Sigmoid colon (tissue), 4 donors: ENCODE measurements around the gene SMIM14.
A peak's percentile ranks its signal among the peaks of the same experiment; 100 is the strongest.

Experiments
- POLR2A ChIP-seq, 2 donors: fragments of 450-650 bp; IDR thresholded peaks; one replicate each; pipeline ENCODE4 v1.6.1; 2016; ENCODE audit warnings: antibody characterized with exemption in 2 of 2, mild to moderate bottlenecking in 2 of 2, moderate library complexity in 2 of 2
- POLR2AphosphoS5 ChIP-seq, 4 donors: sonication (generic); formaldehyde crosslinking; IDR thresholded peaks; one replicate each; pipeline ENCODE4 v1.6.1; 2017; ENCODE audit warnings: antibody characterized with exemption in 4 of 4
- TF ChIP-seq, protein P1 (sequence below), 4 experiments: fragments of 450-650 bp in 3 of 4; fragments of 200-600 bp in 1 of 4; IDR thresholded peaks; one replicate each; pipeline ENCODE4 v1.5.1; 2016 to 2019; ENCODE audit warnings: antibody characterized with exemption in 4 of 4, mild to moderate bottlenecking in 3 of 4, moderate library complexity in 2 of 4

DNA sequence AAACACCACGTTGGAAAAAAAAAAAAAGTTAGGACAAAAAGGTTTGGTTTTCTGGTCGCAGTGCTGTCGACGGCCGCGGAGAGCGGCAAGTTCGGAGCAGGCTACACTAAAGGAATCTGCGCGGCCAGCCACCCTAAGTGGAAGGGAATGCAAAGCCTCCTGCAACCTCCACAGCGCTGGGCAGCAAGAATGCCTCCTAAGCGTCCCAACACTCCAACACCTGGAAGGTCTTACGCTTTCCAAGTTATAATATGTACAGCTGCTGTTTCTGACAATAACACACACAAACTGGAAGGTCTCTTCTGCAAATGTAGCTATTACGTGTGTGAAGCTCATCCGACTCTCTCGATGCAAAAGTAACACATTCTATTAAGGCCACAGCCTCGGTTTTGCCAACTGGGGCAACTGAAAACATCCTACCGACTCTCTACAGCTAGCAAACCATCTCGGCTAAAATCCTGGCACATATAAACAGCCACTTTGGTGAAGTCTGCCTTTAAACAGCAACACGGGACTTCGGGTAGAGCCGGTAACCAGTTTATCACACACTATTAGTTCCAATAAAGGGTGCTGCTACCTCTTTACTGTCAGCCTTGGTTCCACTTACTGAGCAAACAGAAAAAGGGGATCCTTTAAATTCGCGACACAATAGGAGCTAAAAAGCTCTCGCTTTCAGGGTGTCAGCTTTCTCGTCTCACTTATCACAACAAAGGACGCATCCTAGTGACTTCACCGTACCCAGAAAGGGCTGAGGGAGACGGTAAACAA lies 895 bp downstream of the SMIM14 start:
- peak; percentile 11 to 51 (median 36) for TF ChIP-seq POLR2AphosphoS5 (IDR thresholded peaks at IDR 0.05)
- TF ChIP-seq POLR2A (IDR thresholded peaks at IDR 0.05), result no peak
- TF ChIP-seq, protein P1, sequence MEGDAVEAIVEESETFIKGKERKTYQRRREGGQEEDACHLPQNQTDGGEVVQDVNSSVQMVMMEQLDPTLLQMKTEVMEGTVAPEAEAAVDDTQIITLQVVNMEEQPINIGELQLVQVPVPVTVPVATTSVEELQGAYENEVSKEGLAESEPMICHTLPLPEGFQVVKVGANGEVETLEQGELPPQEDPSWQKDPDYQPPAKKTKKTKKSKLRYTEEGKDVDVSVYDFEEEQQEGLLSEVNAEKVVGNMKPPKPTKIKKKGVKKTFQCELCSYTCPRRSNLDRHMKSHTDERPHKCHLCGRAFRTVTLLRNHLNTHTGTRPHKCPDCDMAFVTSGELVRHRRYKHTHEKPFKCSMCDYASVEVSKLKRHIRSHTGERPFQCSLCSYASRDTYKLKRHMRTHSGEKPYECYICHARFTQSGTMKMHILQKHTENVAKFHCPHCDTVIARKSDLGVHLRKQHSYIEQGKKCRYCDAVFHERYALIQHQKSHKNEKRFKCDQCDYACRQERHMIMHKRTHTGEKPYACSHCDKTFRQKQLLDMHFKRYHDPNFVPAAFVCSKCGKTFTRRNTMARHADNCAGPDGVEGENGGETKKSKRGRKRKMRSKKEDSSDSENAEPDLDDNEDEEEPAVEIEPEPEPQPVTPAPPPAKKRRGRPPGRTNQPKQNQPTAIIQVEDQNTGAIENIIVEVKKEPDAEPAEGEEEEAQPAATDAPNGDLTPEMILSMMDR (IDR thresholded peaks at IDR 0.05), result no peak
